22Rv1 (cell line): ENCODE data around the gene ARVCF.

Experiments used
- CTCF ChIP-seq: fragments of 450-650 bp; IDR thresholded peaks from 2 replicates; pipeline ENCODE4 v1.5.1; 2017; ENCODE audit warnings: mild to moderate bottlenecking
- ZFX ChIP-seq: fragments of 450-650 bp; IDR thresholded peaks from 2 replicates; pipeline ENCODE4 v1.6.1; 2017; ENCODE audit warnings: antibody characterized with exemption, borderline replicate concordance

- TF ChIP-seq CTCF (no peak), ZFX (no peak)
Measured at GRCh38 chr22:20001082-20001638, 15.5 kb downstream of the ARVCF start.
